B cell (primary cell): ENCODE results near the gene GALR1. TPM values are rescaled to one million over a fixed set of nuclear protein-coding genes. Genes with fewer than 3 reads are reported as not detected.

ENCODE experiments used
- ATAC-seq: fragments of 200-7000 bp; cut with Tn5 transposase; one replicate; pipeline ENCODE4 v1.10.0; 2021; ENCODE audit warnings: low read depth, mild to moderate bottlenecking, moderate number of reproducible peaks, moderate library complexity
- CTCF ChIA-PET: fragments of 350-600 bp; sonication (Branson Sonifier 250); formaldehyde crosslinking; loops from one replicate; lab custom pipeline; 2021; ENCODE audit warnings: antibody characterized with exemption, inconsistent platforms; lab: Charles Lee
- POLR2A ChIA-PET: fragments of 350-600 bp; sonication (Branson Sonifier 250); formaldehyde crosslinking; loops from one replicate; lab custom pipeline; 2021; ENCODE audit warnings: antibody characterized with exemption; lab: Charles Lee
- DNase-seq: peaks from one replicate; pipeline ENCODE4 v3.0.0; 2013
- H2AFZ ChIP-seq: 2 replicates; pipeline ENCODE4 v1.6.1; 2012; ENCODE audit warnings: mild to moderate bottlenecking, low read depth, low read length; ENCODE audit not compliant: insufficient read depth, poor library complexity, severe bottlenecking
- H3K27ac ChIP-seq, 2 donors: 1 replicate in 1 of 2; 2 replicates in 1 of 2; pipeline ENCODE4 v1.5.1; 2012 to 2013; ENCODE audit warnings: low read length in 2 of 2, mild to moderate bottlenecking in 2 of 2, moderate library complexity in 1 of 2
- H3K27me3 ChIP-seq, 4 experiments: fragments of 200-600 bp in 1 of 4; sonication (generic) in 1 of 4; replicated peaks in 1 of 4; 1 replicate in 2 of 4; 2 replicates in 2 of 4; pipeline versions ENCODE4 v1.6.1 to v1.7.0; 2013 to 2016; ENCODE audit warnings: low read length in 3 of 4, mild to moderate bottlenecking in 2 of 4, mixed read lengths in 1 of 4, moderate library complexity in 1 of 4; ENCODE audit not compliant: insufficient read depth in 4 of 4, control insufficient read depth in 3 of 4; ENCODE audit errors: control extremely low read depth in 1 of 4
- H3K36me3 ChIP-seq, 2 experiments: replicated peaks in 1 of 2; 1 replicate in 1 of 2; 2 replicates in 1 of 2; pipeline versions ENCODE4 v1.6.1 to v1.7.1; 2013; ENCODE audit warnings: low read length in 1 of 2; ENCODE audit not compliant: insufficient read depth in 2 of 2, control insufficient read depth in 1 of 2; ENCODE audit errors: control extremely low read depth in 1 of 2, extremely low read depth in 1 of 2
- H3K4me1 ChIP-seq, 2 donors: fragments of 200-600 bp in 1 of 2; sonication (generic) in 1 of 2; 1 replicate in 1 of 2; 2 replicates in 1 of 2; pipeline versions ENCODE4 v1.5.1 to v1.6.1; 2013 to 2017; ENCODE audit warnings: low read length in 2 of 2; ENCODE audit not compliant: control insufficient read depth in 2 of 2, insufficient read depth in 2 of 2
- H3K4me2 ChIP-seq: replicated peaks from 2 replicates; pipeline ENCODE3; 2012; ENCODE audit warnings: mild to moderate bottlenecking, low read depth, low read length; ENCODE audit not compliant: poor library complexity, severe bottlenecking
- H3K4me3 ChIP-seq, 5 experiments: fragments of 200-600 bp in 1 of 5; sonication (generic) in 1 of 5; 1 replicate in 3 of 5; 2 replicates in 2 of 5; pipeline versions ENCODE4 v1.5.1 to v1.7.0; 2011 to 2016; ENCODE audit warnings: low read length in 4 of 5, mild to moderate bottlenecking in 4 of 5, low read depth in 2 of 5, control low read depth in 1 of 5, moderate library complexity in 1 of 5; ENCODE audit not compliant: insufficient read depth in 1 of 5; ENCODE audit errors: control extremely low read depth in 1 of 5, extremely low read depth in 1 of 5
- H3K79me2 ChIP-seq: fragments of 200-600 bp; sonication (generic); one replicate; pipeline ENCODE4 v1.6.0; 2016; ENCODE audit warnings: low read length; ENCODE audit not compliant: control insufficient read depth, insufficient read depth
- H3K9ac ChIP-seq: fragments of 200-600 bp; sonication (generic); 2 replicates; pipeline ENCODE4 v1.6.1; 2017; ENCODE audit warnings: mild to moderate bottlenecking, low read length, moderate library complexity
- H3K9me3 ChIP-seq, 3 donors: one replicate each; pipeline versions ENCODE4 v1.6.1 to v1.7.1; 2013; ENCODE audit warnings: low read length in 2 of 3; ENCODE audit not compliant: control insufficient read depth in 2 of 3, insufficient read depth in 1 of 3; ENCODE audit errors: control extremely low read depth in 1 of 3
- H4K20me1 ChIP-seq: 2 replicates; pipeline ENCODE4 v1.6.0; 2012; ENCODE audit warnings: mild to moderate bottlenecking, low read length; ENCODE audit not compliant: insufficient read depth, control insufficient read depth, poor library complexity, severe bottlenecking
- H3K27ac Mint-ChIP-seq: one replicate; pipeline ENCODE4 v1.8.0; 2021; ENCODE audit warnings: mixed read lengths
- H3K27me3 Mint-ChIP-seq: one replicate; pipeline ENCODE4 v1.8.0; 2021; ENCODE audit warnings: mixed read lengths
- H3K4me1 Mint-ChIP-seq: one replicate; pipeline ENCODE4 v1.8.0; 2021; ENCODE audit warnings: mixed read lengths
- H3K4me3 Mint-ChIP-seq: one replicate; pipeline ENCODE4 v1.8.0; 2021; ENCODE audit warnings: mixed read lengths
- H3K9me3 Mint-ChIP-seq: one replicate; pipeline ENCODE4 v1.8.0; 2022; ENCODE audit warnings: mixed read lengths; ENCODE audit not compliant: insufficient read depth
- EZH2 ChIP-seq: IDR thresholded peaks from 2 replicates; pipeline ENCODE4 v1.6.1; 2012; ENCODE audit warnings: borderline replicate concordance, low read depth, mild to moderate bottlenecking, moderate library complexity, low read length; ENCODE audit not compliant: insufficient read depth, poor library complexity, severe bottlenecking
- WGBS: methylation state at CpG from one replicate; pipeline ENCODE4 v1.1.5; 2013; ENCODE audit warnings: missing lambda C conversion rate; ENCODE audit not compliant: insufficient coverage; 5-methylcytosine and 5-hydroxymethylcytosine counted together
- intact Hi-C: fragments of 100-400 bp; cut with micrococcal nuclease; formaldehyde crosslinking; loops from one replicate; pipeline ENCODE4 v1.10.0; 2022
- polyA plus RNA-seq: library from polyadenylated mRNA; depleted of rRNA; stranded (reverse); fragments of >200 nt; gene quantifications from 2 replicates; pipeline ENCODE4 v1.2.3, GENCODE V29; 2012
- total RNA-seq, 2 donors: library from RNA; stranded (reverse); fragments of 120-200 nt in 1 of 2; gene quantifications; 1 replicate in 1 of 2; 2 replicates in 1 of 2; pipeline versions ENCODE4 v1.2.3 to v1.2.4, GENCODE V29; 2013 to 2022
- TF ChIP-seq, protein P1 (sequence below): fragments of 200-600 bp; IDR thresholded peaks from one replicate; pipeline ENCODE4 v1.8.0; 2022; ENCODE audit warnings: antibody characterized with exemption, mild to moderate bottlenecking

GALR1 gene
- total and polyA plus RNA-seq, 2 donors (not counting 1 experiment from before 2014, with no cell fraction given) = not detected

DNA sequence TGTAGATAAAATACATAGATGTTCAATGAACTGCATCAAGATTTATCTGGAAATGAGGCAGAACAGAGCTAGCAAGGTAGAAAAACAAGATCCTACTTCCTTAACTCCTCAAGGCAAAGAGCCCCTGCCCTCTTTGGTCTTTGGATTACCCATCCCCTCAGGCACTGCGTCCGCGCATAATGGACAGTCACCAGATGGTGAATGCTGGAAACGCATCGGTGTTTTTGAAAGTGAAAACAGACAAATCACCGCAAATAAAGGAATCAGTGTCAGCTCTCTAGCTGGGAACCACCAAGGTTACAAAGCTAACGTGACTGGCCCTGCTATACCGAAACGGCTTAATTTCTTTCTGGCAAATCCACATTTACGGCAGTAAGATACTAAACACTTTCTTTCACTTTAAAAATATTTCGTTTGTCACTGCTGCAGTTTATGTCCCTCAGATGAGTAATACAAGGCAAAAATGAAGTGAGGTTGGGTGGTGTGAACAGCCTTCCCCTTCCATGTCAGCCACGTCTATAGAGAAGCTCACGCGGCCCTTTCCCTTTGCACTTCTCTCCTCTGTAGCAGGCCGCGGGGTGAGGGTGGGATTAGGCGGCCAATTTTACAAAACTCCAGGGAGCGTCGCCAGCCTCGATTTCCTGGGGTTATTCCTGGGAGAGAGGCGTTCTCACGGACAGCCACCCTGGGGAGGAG is 627 bp upstream of the GALR1 start:
- H3K4me3 ChIP-seq = no peak overlapping the region
- H3K27me3 Mint-ChIP-seq = peaks cover 54% of the 10 kb centered on the region

DNA sequence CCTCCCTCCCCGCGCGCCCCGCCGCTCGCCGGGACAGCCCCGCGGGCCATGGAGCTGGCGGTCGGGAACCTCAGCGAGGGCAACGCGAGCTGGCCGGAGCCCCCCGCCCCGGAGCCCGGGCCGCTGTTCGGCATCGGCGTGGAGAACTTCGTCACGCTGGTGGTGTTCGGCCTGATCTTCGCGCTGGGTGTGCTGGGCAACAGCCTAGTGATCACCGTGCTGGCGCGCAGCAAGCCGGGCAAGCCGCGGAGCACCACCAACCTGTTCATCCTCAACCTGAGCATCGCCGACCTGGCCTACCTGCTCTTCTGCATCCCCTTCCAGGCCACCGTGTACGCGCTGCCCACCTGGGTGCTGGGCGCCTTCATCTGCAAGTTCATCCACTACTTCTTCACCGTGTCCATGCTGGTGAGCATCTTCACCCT is 865 bp downstream of the GALR1 start:
- ATAC-seq (no peak), DNase-seq (peak; percentile 12)
- H3K27me3 Mint-ChIP-seq = peaks cover 47% of the 10 kb centered on the region
- Histone ChIP-seq H2AFZ (no peak overlapping the region), H3K27me3 (peaks cover 0 to 50% (median 27%) of the 10 kb centered on the region in 4 experiments), H3K4me1 (peaks cover 11 to 18% of the 10 kb centered on the region in 2 donors), H3K9ac (no peak overlapping the region), H3K4me2 (no peak overlapping the region), H3K27ac (no peak overlapping the region), H3K36me3 (no peaks in the 10 kb centered on the region), H3K9me3 (peaks cover 1 to 24% (median 2%) of the 10 kb centered on the region in 3 donors), H4K20me1 (no peaks in the 10 kb centered on the region), H3K4me3 (no peak overlapping the region), H3K79me2 (no peaks in the 10 kb centered on the region)
- H3K4me1 Mint-ChIP-seq = peaks cover 10% of the 10 kb centered on the region
- WGBS = 12% methylated on average over 40 of the region's 40 CpGs
- intact Hi-C loops = no loop called here
- POLR2A ChIA-PET = no interaction called here
- no peak overlapping the region for H3K27ac Mint-ChIP-seq
- CTCF ChIA-PET = no interaction called here
- H3K4me3 Mint-ChIP-seq = peak overlapping the region; percentile 16
- no peaks in the 10 kb centered on the region for H3K9me3 Mint-ChIP-seq
- TF ChIP-seq EZH2 = no peak
- TF ChIP-seq, protein P1, sequence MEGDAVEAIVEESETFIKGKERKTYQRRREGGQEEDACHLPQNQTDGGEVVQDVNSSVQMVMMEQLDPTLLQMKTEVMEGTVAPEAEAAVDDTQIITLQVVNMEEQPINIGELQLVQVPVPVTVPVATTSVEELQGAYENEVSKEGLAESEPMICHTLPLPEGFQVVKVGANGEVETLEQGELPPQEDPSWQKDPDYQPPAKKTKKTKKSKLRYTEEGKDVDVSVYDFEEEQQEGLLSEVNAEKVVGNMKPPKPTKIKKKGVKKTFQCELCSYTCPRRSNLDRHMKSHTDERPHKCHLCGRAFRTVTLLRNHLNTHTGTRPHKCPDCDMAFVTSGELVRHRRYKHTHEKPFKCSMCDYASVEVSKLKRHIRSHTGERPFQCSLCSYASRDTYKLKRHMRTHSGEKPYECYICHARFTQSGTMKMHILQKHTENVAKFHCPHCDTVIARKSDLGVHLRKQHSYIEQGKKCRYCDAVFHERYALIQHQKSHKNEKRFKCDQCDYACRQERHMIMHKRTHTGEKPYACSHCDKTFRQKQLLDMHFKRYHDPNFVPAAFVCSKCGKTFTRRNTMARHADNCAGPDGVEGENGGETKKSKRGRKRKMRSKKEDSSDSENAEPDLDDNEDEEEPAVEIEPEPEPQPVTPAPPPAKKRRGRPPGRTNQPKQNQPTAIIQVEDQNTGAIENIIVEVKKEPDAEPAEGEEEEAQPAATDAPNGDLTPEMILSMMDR = no peak

More for the DNA sequence above, 627 bp upstream of the GALR1 start:
- CTCF ChIA-PET = no interaction called here
- no peak overlapping the region for H2AFZ ChIP-seq
- POLR2A ChIA-PET = no interaction called here
- TF ChIP-seq, protein P1 = no peak
- TF ChIP-seq EZH2 = no peak
- H3K79me2 ChIP-seq = no peaks in the 10 kb centered on the region
- ATAC-seq (no peak), DNase-seq (no peak)
- H3K27ac ChIP-seq = no peak overlapping the region
- H3K9me3 ChIP-seq = peaks cover 1 to 24% (median 2%) of the 10 kb centered on the region in 3 donors
- H3K27me3 ChIP-seq = peaks cover 0 to 50% (median 23%) of the 10 kb centered on the region in 4 experiments
- H3K9ac ChIP-seq = no peak overlapping the region
- no peak overlapping the region for H3K27ac Mint-ChIP-seq
- no peaks in the 10 kb centered on the region for H3K36me3 ChIP-seq
- peak overlapping the region; percentile 62 for H3K4me3 Mint-ChIP-seq
- intact Hi-C loops = no loop called here
- peaks cover 11 to 18% of the 10 kb centered on the region in 2 donors for H3K4me1 ChIP-seq
- H3K9me3 Mint-ChIP-seq = no peaks in the 10 kb centered on the region
- 11% methylated on average over 13 of the region's 22 CpGs for WGBS
- H3K4me1 Mint-ChIP-seq = peaks cover 10% of the 10 kb centered on the region
- no peaks in the 10 kb centered on the region for H4K20me1 ChIP-seq
- peak overlapping the region; percentile 53 for H3K4me2 ChIP-seq
